ENCODE measurements around the gene SND1.

SND1 gene

GRCh38 chr7:127930341-127931328 lies 278.6 kb downstream of the SND1 start:
- no peak overlapping the region for H3K4me3 ChIP-seq (ENCODE audit: low read depth, low read length)
- H3K27ac ChIP-seq = no peak overlapping the region
- H3K27me3 ChIP-seq (replicated peaks) = no peaks in the 10 kb centered on the region
- TF ChIP-seq CTCF (IDR thresholded peaks at IDR 0.05; ENCODE audit: low read depth, low read length, missing control alignments) = no peak
- peaks cover 26% of the 10 kb centered on the region for H3K36me3 ChIP-seq (replicated peaks)
- in situ Hi-C loops (cut with HindIII; ENCODE audit: low pct_ligation_motif_present, low sequenced_read_pairs) = no loop called here
- DNase-seq = no peak

- no peak overlapping the region for H3K27ac ChIP-seq
- peaks cover 26% of the 10 kb centered on the region for H3K36me3 ChIP-seq (replicated peaks)
- in situ Hi-C loops (cut with HindIII; ENCODE audit: low pct_ligation_motif_present, low sequenced_read_pairs) = no loop called here
- no peak overlapping the region for H3K4me3 ChIP-seq (ENCODE audit: low read depth, low read length)
- DNase-seq = no peak
- no peak for TF ChIP-seq CTCF (IDR thresholded peaks at IDR 0.05; ENCODE audit: low read depth, low read length, missing control alignments)
- H3K27me3 ChIP-seq (replicated peaks) = no peaks in the 10 kb centered on the region
Measured at GRCh38 chr7:127932076-127932475, 280.1 kb downstream of the SND1 start.

- Histone ChIP-seq H3K36me3 (replicated peaks) (peaks cover 26% of the 10 kb centered on the region), H3K27ac (no peak overlapping the region), H3K4me3 (ENCODE audit: low read depth, low read length) (no peak overlapping the region), H3K27me3 (replicated peaks) (no peaks in the 10 kb centered on the region)
- no peak for DNase-seq
- in situ Hi-C loops (cut with HindIII; ENCODE audit: low pct_ligation_motif_present, low sequenced_read_pairs) = no loop called here
- TF ChIP-seq CTCF (IDR thresholded peaks at IDR 0.05; ENCODE audit: low read depth, low read length, missing control alignments) = no peak
Measured at GRCh38 chr7:127932496-127932895, 280.5 kb downstream of the SND1 start.

GRCh38 chr7:127933146-127933545 lies 281.2 kb downstream of the SND1 start:
- no peak for DNase-seq
- H3K36me3 ChIP-seq (replicated peaks) = peaks cover 26% of the 10 kb centered on the region
- in situ Hi-C loops (cut with HindIII; ENCODE audit: low pct_ligation_motif_present, low sequenced_read_pairs) = no loop called here

GRCh38 chr7:127934711-127935110 lies 282.7 kb downstream of the SND1 start:
- Histone ChIP-seq H3K27me3 (replicated peaks) (no peaks in the 10 kb centered on the region), H3K36me3 (replicated peaks) (peaks cover 20% of the 10 kb centered on the region), H3K4me3 (ENCODE audit: low read depth, low read length) (no peak overlapping the region), H3K27ac (no peak overlapping the region)
- TF ChIP-seq CTCF (IDR thresholded peaks at IDR 0.05; ENCODE audit: low read depth, low read length, missing control alignments) = no peak
- in situ Hi-C loops (cut with HindIII; ENCODE audit: low pct_ligation_motif_present, low sequenced_read_pairs) = no loop called here
- DNase-seq = no peak

More at GRCh38 chr7:127933146-127933545, 281.2 kb downstream of the SND1 start:
- TF ChIP-seq CTCF (IDR thresholded peaks at IDR 0.05; ENCODE audit: low read depth, low read length, missing control alignments) = no peak
- H3K4me3 ChIP-seq (ENCODE audit: low read depth, low read length) = no peak overlapping the region
- no peak overlapping the region for H3K27ac ChIP-seq
- no peaks in the 10 kb centered on the region for H3K27me3 ChIP-seq (replicated peaks)
